GM10248 (cell line): Measurements from ENCODE around the gene SPA17.

ENCODE experiments used
- CTCF ChIA-PET: fragments of 300-600 bp; sonication (Branson Sonifier 250); formaldehyde crosslinking; extraction: SDS; loops from one replicate; lab custom pipeline; 2021; ENCODE audit warnings: antibody characterized with exemption; lab: Yijun Ruan, JAX
- POLR2A ChIA-PET: fragments of 350-650 bp; sonication (Branson Sonifier 250); formaldehyde crosslinking; extraction: SDS; loops from one replicate; lab custom pipeline; 2020; ENCODE audit warnings: antibody characterized with exemption; lab: Yijun Ruan, JAX
- DNase-seq: peaks from one replicate; pipeline ENCODE4 v3.0.0; 2012; ENCODE audit errors: extremely low spot score
- TF ChIP-seq, protein P1 (sequence below): IDR thresholded peaks from 2 replicates; pipeline ENCODE4 v1.5.1; 2012; ENCODE audit warnings: mild to moderate bottlenecking, low read depth; ENCODE audit errors: extremely low read depth, missing control alignments, control extremely low read depth

Gene SPA17

GRCh38 chr11:124732230-124732629, 58.5 kb downstream of the SPA17 start:
- DNase-seq = no peak
- CTCF ChIA-PET = interaction anchor here (1.6 to 1.9 kb wide), 2 partner anchors 12 to 15 kb away, joined by 5 read pairs; no protein-coding TSS in a partner anchor
- TF ChIP-seq, protein P1, sequence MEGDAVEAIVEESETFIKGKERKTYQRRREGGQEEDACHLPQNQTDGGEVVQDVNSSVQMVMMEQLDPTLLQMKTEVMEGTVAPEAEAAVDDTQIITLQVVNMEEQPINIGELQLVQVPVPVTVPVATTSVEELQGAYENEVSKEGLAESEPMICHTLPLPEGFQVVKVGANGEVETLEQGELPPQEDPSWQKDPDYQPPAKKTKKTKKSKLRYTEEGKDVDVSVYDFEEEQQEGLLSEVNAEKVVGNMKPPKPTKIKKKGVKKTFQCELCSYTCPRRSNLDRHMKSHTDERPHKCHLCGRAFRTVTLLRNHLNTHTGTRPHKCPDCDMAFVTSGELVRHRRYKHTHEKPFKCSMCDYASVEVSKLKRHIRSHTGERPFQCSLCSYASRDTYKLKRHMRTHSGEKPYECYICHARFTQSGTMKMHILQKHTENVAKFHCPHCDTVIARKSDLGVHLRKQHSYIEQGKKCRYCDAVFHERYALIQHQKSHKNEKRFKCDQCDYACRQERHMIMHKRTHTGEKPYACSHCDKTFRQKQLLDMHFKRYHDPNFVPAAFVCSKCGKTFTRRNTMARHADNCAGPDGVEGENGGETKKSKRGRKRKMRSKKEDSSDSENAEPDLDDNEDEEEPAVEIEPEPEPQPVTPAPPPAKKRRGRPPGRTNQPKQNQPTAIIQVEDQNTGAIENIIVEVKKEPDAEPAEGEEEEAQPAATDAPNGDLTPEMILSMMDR = no peak
- POLR2A ChIA-PET = no interaction called here

- TF ChIP-seq, protein P1 = no peak
- ChIA-PET CTCF (interaction anchor here (1.0 to 3.5 kb wide), 3 partner anchors 9 to 42 kb away, joined by 3 to 12 read pairs (median 11); no protein-coding TSS in a partner anchor), POLR2A (interaction anchor here (0.6 kb wide), 1 partner anchor 115 kb away, joined by 3 read pairs; no protein-coding TSS in a partner anchor)
- DNase-seq = no peak
Observed at GRCh38 chr11:124736736-124737135, 63.0 kb downstream of the SPA17 start.

DNA sequence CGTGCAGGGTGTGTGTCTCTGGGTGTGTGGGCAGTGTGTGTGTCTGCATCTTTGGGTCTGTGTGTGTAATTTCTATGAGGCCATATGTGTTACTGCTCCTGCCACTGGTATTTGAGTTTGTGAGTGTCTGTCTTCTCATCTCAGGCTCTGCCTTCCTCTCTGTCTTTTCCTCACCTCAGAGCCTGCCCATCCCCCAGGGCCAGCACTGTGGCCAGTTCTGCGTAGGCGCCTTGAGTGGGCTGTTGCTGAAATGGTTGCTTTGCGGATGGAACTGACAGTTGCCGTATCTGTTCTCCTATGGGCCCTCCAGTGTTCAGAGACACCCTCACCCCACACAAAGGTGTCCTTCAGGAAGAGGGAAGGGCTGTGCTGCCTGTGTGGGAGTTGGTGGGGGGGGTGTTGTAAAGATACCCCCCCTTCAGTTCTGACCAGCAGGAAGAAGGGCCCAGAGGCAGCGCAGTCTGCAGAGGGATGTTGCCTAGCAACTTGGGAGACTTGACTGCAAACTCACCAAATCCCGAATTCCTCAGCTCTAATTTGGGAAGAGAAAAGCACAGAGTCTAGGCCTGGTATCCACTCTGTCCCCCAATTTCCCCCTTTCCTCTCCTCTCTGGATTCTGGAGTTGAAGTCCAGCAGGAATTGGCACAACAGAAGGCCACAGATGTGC, 64.1 kb downstream of the SPA17 start:
- TF ChIP-seq, protein P1 = no peak
- ChIA-PET CTCF (interaction anchor here (1.0 to 2.1 kb wide), 2 partner anchors 8 to 41 kb away, joined by 3 to 11 read pairs; no protein-coding TSS in a partner anchor), POLR2A (no interaction called here)

GRCh38 chr11:124738713-124739478, 65.2 kb downstream of the SPA17 start:
- POLR2A ChIA-PET = interaction anchor here (0.6 kb wide), 1 partner anchor 111 kb away, joined by 3 read pairs; no protein-coding TSS in a partner anchor
- TF ChIP-seq, protein P1 = no peak
- no peak for DNase-seq
- CTCF ChIA-PET = interaction anchor here (1.0 to 17.5 kb wide), 5 partner anchors 12 to 98 kb away, joined by 3 to 183 read pairs (median 4); partner anchors contain the start of gene ESAM

More for the DNA sequence above, 64.1 kb downstream of the SPA17 start:
- no peak for DNase-seq

GRCh38 chr11:124739479-124740276, 66.0 kb downstream of the SPA17 start, which contains the start of gene NRGN:
Gene NRGN (plus strand): TSS chr11:124739942. CDS start chr11:124740085, 143 bp downstream.
- CTCF ChIA-PET = interaction anchor here (0.9 to 17.5 kb wide), 7 partner anchors 11 to 97 kb away, joined by 3 to 183 read pairs (median 4); partner anchors contain the start of gene ESAM
- peak; percentile 95 for DNase-seq
- POLR2A ChIA-PET = no interaction called here
- TF ChIP-seq, protein P1 = no peak
